Stimulated activated CD4-positive, alpha-beta T cell treated with anti-CD3 and anti-CD28 coated beads, Interleukin-15, amount 100 ng/mL, for 48 hours (primary cell): ENCODE results near the gene DPP9.

ENCODE experiments used
- DNase-seq, 2 donors: peaks; one replicate each; pipeline ENCODE4 v3.0.0-alpha.2; 2020; ENCODE audit warnings: low read depth in 2 of 2

The DPP9 gene

DNA sequence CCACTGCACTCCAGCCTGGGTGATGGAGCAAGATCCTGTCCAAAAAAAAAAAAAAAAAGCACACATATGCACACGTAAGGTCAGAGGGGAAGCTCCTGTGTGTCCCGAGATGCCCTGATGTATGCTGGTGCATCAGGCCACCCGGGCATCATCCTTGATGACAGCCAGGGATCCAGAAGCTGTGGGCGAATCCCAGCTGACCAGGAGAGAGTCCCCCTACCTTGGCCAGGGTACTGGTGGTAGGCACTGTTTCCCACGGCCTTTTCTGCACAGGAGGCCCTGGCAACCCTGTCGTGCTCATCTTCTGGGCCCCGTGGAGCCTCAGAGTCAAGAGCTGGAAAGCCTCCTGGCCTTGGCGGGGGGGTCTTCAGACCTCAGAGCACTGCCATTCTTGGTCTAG is 67.5 kb downstream of the DPP9 start:
- no peak for DNase-seq

- DNase-seq, result no peak
Observed at GRCh38 chr19:4654437-4655361, 68.9 kb downstream of the DPP9 start.

DNA sequence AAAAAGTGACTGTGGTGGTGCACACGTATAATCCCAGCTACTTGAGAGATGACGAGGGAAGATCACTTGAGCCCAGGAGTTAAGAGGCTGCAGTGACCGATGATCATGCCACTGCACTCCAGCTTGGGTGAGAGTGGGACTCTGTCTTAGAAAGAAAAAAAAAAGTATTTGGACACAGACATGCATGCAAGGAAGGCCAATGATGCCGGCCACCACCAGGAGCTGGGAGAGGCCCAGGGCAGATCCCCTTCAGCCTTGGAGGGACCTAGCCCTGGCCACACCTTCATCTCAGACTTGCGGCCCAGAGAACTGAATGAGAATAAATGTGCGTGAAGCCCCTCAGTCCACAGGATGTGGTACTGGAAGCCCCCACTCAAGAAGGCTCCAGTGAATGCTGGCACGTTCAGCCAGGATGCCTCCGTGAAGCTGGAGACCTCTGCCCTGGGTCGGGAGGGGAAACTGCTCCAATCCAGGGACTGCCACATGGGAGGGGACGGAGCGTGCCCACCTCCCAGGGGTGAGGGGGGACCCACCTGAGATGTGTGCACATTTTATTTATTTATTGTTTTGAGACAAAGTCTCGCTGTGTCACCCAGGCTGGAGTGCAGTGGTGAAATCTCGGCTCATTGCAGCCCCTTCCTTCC is 69.7 kb downstream of the DPP9 start:
- no peak for DNase-seq

GRCh38 chr19:4652075-4652474 is 71.6 kb downstream of the DPP9 start:
- DNase-seq, result no peak

DNA sequence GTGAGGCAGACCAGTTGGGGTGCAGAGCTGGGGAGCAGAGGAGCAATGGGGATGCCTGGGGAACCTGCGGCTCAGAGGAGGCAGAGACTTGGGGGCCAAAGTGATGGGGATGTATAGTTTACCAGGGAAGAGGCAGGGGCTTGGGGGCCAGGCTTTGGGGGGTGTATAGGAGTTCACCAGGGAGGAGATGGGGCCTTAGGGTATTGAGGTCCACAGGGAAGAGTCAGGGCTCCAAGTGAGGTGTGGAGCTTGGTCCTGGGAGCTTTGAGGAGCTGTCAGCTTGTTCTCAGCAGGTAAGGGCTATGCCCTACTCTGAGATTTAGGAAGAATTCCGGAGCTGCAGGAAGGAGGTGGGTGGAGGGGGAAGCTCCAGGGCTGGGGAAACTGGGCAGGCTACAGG is 73.5 kb downstream of the DPP9 start:
- DNase-seq, result no peak

GRCh38 chr19:4649392-4650047 is 74.1 kb downstream of the DPP9 start:
- DNase-seq, result no peak

GRCh38 chr19:4647676-4648644 is 75.7 kb downstream of the DPP9 start:
- DNase-seq, result no peak

GRCh38 chr19:4645718-4646117 is 77.9 kb downstream of the DPP9 start:
- no peak for DNase-seq

- DNase-seq, result no peak
Observed at GRCh38 chr19:4642625-4643024, 81.0 kb downstream of the DPP9 start.

- no peak for DNase-seq
Observed at GRCh38 chr19:4641132-4641531, 82.5 kb downstream of the DPP9 start.

GRCh38 chr19:4640247-4641000 is 83.2 kb downstream of the DPP9 start:
- DNase-seq, result no peak

DNA sequence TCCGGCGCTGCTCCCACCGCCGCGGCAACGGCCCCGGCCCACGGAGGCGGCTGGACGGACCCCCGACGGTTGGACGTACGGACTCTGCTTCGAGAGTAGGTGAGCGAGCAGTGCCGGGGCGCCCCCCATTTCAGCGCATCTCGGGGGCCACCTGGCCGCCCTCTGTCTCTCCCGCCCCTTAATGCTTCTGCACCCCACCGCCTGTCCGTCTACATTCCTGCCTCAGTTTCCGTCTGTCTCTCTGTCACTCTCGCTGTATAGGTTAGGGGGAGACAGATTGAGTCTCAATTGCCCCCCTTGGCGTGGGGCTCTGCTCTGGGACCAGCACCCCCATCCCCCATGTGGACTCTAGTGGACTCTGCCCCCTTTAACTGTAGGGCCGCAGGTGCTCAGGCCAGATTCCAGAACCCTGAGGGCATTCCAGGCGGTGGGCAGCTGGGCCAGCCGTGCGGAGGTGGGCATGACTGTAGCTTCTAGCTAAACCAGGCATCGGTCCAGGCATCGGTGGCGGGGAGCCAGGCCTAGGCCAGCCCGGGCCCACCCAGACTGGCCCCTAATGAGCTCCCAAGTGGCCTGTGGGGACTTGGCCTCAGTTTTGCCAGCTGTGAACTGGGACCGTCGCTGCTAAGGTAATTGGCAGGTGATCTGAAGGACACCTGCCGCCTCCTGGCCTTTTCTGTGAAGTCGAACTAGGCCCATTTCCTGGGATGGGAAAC is 84.0 kb downstream of the DPP9 start:
- no peak for DNase-seq

GRCh38 chr19:4638828-4639530 is 84.7 kb downstream of the DPP9 start, which contains the start of gene TNFAIP8L1:
TSS of gene TNFAIP8L1 (plus strand) at chr19:4639516. CDS start at chr19:4651870, 12,354 bp downstream.
- peak; percentile 98 to 99 for DNase-seq

DNA sequence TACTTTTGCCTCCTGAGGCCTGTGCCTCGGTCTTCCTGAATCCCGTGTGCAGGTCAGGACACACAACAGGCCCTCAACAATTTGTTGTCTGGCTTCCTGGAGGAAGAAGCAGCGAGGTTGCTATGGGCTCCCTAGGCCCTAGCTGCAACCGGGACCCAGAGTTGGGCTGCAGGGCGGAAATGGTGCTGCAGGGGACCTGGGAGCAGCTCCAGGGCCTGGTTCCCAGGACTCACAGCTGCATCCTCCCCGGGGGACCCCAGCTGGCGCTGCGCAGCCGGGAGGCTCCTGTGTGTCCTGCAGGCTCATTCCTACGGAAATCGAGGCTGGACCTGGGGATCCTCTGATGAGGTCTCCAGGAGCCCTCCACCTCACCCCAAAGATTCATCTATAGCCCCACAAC is 85.3 kb downstream of the DPP9 start:
- no peak for DNase-seq

DNA sequence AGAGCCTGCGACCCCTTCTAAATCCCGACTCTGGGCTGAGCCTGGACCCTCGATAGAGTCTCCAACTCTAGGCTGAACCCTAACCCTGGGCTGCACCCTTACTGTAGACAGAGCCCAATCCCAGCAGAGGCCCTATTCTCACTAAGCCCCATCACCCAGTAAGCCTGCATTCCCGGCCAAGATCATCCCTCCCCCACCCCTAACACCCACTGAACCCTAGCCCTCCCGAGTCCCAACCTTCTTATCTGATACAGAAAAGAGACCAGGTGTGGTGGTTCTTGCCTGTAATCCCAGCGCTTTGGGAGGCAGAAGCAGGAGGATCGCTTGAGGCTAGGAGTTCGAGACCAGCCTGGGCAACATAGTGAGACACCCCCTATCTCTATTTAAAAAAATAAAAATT is 86.9 kb downstream of the DPP9 start:
- no peak for DNase-seq

DNA sequence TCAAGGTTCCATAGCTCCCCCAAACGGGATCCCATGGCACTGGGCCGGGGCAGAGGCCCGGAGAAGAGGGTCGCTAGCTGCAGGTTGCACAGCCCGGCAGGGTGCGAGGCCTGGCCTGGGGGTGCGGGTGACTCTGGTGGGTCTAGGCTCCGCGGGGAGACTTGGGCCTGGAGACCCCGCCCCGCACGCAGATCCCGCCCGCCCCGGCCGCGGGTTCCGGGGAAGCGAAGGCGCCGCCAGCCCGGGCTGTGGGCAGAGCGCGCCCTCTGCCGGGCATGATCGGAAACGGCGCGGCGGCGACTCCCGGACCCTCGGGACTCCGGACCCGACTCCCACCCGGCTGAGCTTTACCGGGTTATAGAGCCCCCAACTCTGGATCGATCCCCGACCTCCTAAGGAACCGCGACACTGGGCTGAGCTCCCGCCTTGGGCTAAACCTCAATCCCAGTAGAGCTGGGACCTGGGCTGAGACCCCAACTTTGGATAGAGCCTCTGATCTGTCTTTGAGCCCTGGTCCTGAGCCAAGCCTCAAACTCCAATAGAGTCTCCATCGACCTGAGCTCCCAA is 87.4 kb downstream of the DPP9 start:
- DNase-seq, result peak; percentile 39 to 71

GRCh38 chr19:4635754-4636116 is 87.9 kb downstream of the DPP9 start:
- no peak for DNase-seq

DNA sequence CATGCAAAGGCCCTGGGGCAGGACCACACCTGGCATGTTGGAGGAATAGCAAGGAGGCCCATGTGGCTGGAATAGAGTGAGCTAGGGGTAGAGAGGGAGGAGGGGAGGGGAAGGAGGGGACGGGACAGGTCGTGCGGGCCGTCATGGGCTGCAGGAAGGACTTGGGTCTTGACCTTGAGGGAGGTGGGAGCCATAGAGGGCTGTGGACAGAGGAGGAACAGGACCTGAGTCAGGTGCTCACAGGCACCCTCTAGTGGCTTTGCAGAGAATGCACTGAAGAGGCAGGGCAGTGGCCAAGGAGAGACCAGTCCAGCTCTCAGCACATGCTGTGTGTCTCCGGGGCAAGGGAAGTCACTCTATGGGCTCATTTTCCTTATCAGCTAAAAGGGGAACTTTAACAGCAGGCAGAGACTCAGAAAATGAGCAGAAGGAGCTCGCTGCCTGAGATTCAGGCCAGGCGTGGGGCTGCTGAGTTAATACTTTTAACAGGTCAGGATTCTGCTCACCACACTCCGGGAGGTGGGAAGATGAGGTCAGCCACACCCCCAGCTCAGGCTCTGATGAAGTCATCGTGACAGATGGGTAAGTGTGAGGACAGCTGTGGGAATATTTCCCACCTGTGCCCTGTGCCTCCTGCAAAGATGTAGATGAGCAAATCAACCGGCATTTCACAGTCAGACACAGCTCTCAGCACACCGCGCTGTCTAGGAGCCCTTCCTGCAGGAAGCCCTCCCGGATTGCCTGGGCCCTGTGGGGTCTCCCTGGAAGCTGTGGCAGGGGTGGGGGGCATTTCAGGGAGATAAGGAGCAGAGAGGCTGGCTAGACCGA is 90.3 kb downstream of the DPP9 start:
- peak; percentile 33 to 38 for DNase-seq
